ENCODE data around the gene CXADR.

- TF ChIP-seq CTCF (IDR thresholded peaks at IDR 0.05) (no peak), POLR2A (IDR thresholded peaks at IDR 0.05) (no peak)
Observed at GRCh38 chr21:17537299-17537698, 24.5 kb downstream of the CXADR start.

Measured in thyroid gland (tissue), 4 donors.